ENCODE data around the gene ATMIN. TPM values are rescaled to one million over a fixed set of nuclear protein-coding genes. Genes with fewer than 3 reads are reported as not detected.

Gene ATMIN
- total RNA-seq, 1 experiment from 2014 or later, result 46.7 TPM

DNA sequence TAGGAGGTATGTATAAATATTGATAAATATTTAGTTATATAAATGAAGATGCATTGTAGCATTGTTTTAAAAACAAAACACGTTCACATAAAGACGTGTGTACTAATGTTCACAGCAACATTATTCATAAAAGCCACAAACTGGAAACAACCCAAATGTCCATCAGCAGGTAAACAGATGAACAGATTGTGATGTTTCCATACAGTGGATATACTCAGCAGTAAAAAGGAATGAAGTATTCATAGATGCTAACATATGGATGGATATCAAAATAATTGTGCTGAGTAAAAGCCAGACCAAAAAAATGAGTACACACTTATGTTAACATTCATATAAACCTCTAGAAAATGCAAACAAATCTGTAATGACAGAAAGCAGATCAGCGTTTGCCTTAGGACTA, 22.7 kb upstream of the ATMIN start:
- no peak overlapping the region for H3K9ac ChIP-seq (ENCODE audit: low read length)
- peaks cover 47 to 53% of the 10 kb centered on the region in 2 experiments for H3K36me3 ChIP-seq (ENCODE audit: control insufficient read depth in 1 of 2, insufficient read depth in 2 of 2, low read length in 2 of 2)
- H2AFZ ChIP-seq (ENCODE audit: low read depth, low read length, poor library complexity, severe bottlenecking), result no peak overlapping the region
- H3K9me3 ChIP-seq (ENCODE audit: control insufficient read depth in 1 of 2, insufficient read depth in 1 of 2, low read depth in 1 of 2, low read length in 2 of 2), result no peaks in the 10 kb centered on the region
- TF ChIP-seq YY1 (IDR thresholded peaks at IDR 0.05; ENCODE audit: extremely low read depth, insufficient replicate concordance, low read depth, low read length) (no peak), TCF7L2 (IDR thresholded peaks at IDR 0.05; ENCODE audit: borderline replicate concordance, extremely low read depth, insufficient read depth, insufficient read length) (no peak), POLR2A (IDR thresholded peaks at IDR 0.05; ENCODE audit: borderline replicate concordance, extremely low read depth, insufficient read depth, insufficient read length) (no peak), ZFX (IDR thresholded peaks at IDR 0.05) (no peak), FOSL1 (IDR thresholded peaks at IDR 0.05; ENCODE audit: low read depth) (no peak), ZNF274 (IDR thresholded peaks at IDR 0.05; ENCODE audit: low read depth, low read length) (no peak)
- TF ChIP-seq, protein P1, sequence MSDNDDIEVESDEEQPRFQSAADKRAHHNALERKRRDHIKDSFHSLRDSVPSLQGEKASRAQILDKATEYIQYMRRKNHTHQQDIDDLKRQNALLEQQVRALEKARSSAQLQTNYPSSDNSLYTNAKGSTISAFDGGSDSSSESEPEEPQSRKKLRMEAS (IDR thresholded peaks at IDR 0.05), result no peak
- no TSS peak for BruUV-seq (replicated peaks)
- no peak overlapping the region for H3K4me3 ChIP-seq (replicated peaks in 1 of 2; ENCODE audit: low read depth in 1 of 2, low read length in 2 of 2)
- H3K79me2 ChIP-seq (ENCODE audit: insufficient read depth, low read length), result peaks cover 47% of the 10 kb centered on the region
- intact Hi-C loops (cut with micrococcal nuclease), result no loop called here
- H3K4me1 ChIP-seq (ENCODE audit: control insufficient read depth in 1 of 2, insufficient read depth in 2 of 2, low read length in 2 of 2), result peaks cover 5 to 7% of the 10 kb centered on the region in 2 experiments
- H3K4me2 ChIP-seq (ENCODE audit: low read length), result no peak overlapping the region
- no peaks in the 10 kb centered on the region for H3K9me2 ChIP-seq (ENCODE audit: insufficient read depth)
- no peaks in the 10 kb centered on the region for H3K27me3 ChIP-seq (ENCODE audit: insufficient read depth, low read length)
- ChIA-PET CTCF (no interaction called here), RAD21 (ENCODE audit: low non-redundant PET in 1 of 2, low total read pairs in 2 of 2, uncharacterized antibody in 2 of 2, unreplicated experiment in 2 of 2) (no interaction called here), POLR2A (no interaction called here)
- no peak overlapping the region for H3K27ac ChIP-seq (ENCODE audit: low read depth, low read length)
- DNase-seq (ENCODE audit: low read depth, low spot score) (no peak), ATAC-seq (no peak)
- peaks cover 3% of the 10 kb centered on the region; the same call in 1 of the 2 replicates for H4K20me1 ChIP-seq (ENCODE audit: insufficient read depth)

GRCh38 chr16:81014672-81015071, 21.0 kb upstream of the ATMIN start:
- no peak overlapping the region for H2AFZ ChIP-seq (ENCODE audit: low read depth, low read length, poor library complexity, severe bottlenecking)
- H3K27me3 ChIP-seq (ENCODE audit: insufficient read depth, low read length), result no peaks in the 10 kb centered on the region
- H3K79me2 ChIP-seq (ENCODE audit: insufficient read depth, low read length), result peaks cover 30% of the 10 kb centered on the region
- no TSS peak for BruUV-seq (replicated peaks)
- no peak overlapping the region for H3K9ac ChIP-seq (ENCODE audit: low read length)
- no peak overlapping the region for H3K4me2 ChIP-seq (ENCODE audit: low read length)
- H3K9me2 ChIP-seq (ENCODE audit: insufficient read depth), result no peaks in the 10 kb centered on the region
- no peak overlapping the region for H3K27ac ChIP-seq (ENCODE audit: low read depth, low read length)
- no peaks in the 10 kb centered on the region for H4K20me1 ChIP-seq (ENCODE audit: insufficient read depth)
- ChIA-PET POLR2A (no interaction called here), RAD21 (ENCODE audit: low non-redundant PET in 1 of 2, low total read pairs in 2 of 2, uncharacterized antibody in 2 of 2, unreplicated experiment in 2 of 2) (no interaction called here), CTCF (interaction anchor here (0.9 to 1.0 kb wide), 2 partner anchors 10 to 21 kb away, joined by 3 to 4 read pairs; partner anchors contain the start of gene ATMIN)
- intact Hi-C loops (cut with micrococcal nuclease), result no loop called here
- DNase-seq (ENCODE audit: low read depth, low spot score) (no peak), ATAC-seq (no peak)
- H3K4me1 ChIP-seq (ENCODE audit: control insufficient read depth in 1 of 2, insufficient read depth in 2 of 2, low read length in 2 of 2), result no peaks in the 10 kb centered on the region
- H3K4me3 ChIP-seq (replicated peaks in 1 of 2; ENCODE audit: low read depth in 1 of 2, low read length in 2 of 2), result no peak overlapping the region
- no peak for TF ChIP-seq EGR1 (IDR thresholded peaks at IDR 0.05; ENCODE audit: low read depth)
- no peak for TF ChIP-seq CBX3 (IDR thresholded peaks at IDR 0.05; ENCODE audit: low read depth)
- no peak for TF ChIP-seq SIN3A (IDR thresholded peaks at IDR 0.05; ENCODE audit: low read depth)
- no peak for TF ChIP-seq POLR2AphosphoS5 (IDR thresholded peaks at IDR 0.05; ENCODE audit: low read depth, low read length)
- TF ChIP-seq CTCF (IDR thresholded peaks at IDR 0.05 in 2 of 3, conservative IDR thresholded peaks at IDR 0.05 in 1 of 3; ENCODE audit: borderline replicate concordance in 1 of 3, insufficient read depth in 1 of 3, low read depth in 2 of 3, low read length in 2 of 3), result no peak
- no peak for TF ChIP-seq SP1 (IDR thresholded peaks at IDR 0.05; ENCODE audit: low read depth)
- TF ChIP-seq, protein P1 (IDR thresholded peaks at IDR 0.05), result no peak
- no peak for TF ChIP-seq ZNF274 (IDR thresholded peaks at IDR 0.05; ENCODE audit: low read depth, low read length)
- TF ChIP-seq ELF1 (IDR thresholded peaks at IDR 0.05; ENCODE audit: borderline replicate concordance, low read depth), result no peak
- TF ChIP-seq ZFX (IDR thresholded peaks at IDR 0.05), result no peak
- no peak for TF ChIP-seq TCF7L2 (IDR thresholded peaks at IDR 0.05; ENCODE audit: borderline replicate concordance, extremely low read depth, insufficient read depth, insufficient read length)
- TF ChIP-seq ATF3 (IDR thresholded peaks at IDR 0.05), result no peak
- H3K36me3 ChIP-seq (ENCODE audit: control insufficient read depth in 1 of 2, insufficient read depth in 2 of 2, low read length in 2 of 2), result peaks cover 57 to 68% of the 10 kb centered on the region in 2 experiments
- H3K9me3 ChIP-seq (ENCODE audit: control insufficient read depth in 1 of 2, insufficient read depth in 1 of 2, low read depth in 1 of 2, low read length in 2 of 2), result no peaks in the 10 kb centered on the region

Measured in HCT116 (cell line).